Glutamatergic neuron (in vitro differentiated cells): ENCODE results near the gene ATXN7L2. TPM values are rescaled to one million over a fixed set of nuclear protein-coding genes. Genes with fewer than 3 reads are reported as not detected.

Experiments used
- DNase-seq: peaks from one replicate; pipeline ENCODE4 v3.0.0; 2022
- H3K27ac Mint-ChIP-seq: one replicate; pipeline ENCODE4 v1.8.0; 2020; ENCODE audit warnings: mild to moderate bottlenecking, mixed read lengths, inconsistent platforms; ENCODE audit not compliant: unreplicated experiment
- H3K27me3 Mint-ChIP-seq: one replicate; pipeline ENCODE4 v1.8.0; 2020; ENCODE audit warnings: mild to moderate bottlenecking, moderate library complexity, mixed read lengths, inconsistent platforms; ENCODE audit not compliant: unreplicated experiment
- H3K36me3 Mint-ChIP-seq: one replicate; pipeline ENCODE4 v1.8.0; 2020; ENCODE audit warnings: mild to moderate bottlenecking, mixed read lengths, inconsistent platforms; ENCODE audit not compliant: unreplicated experiment
- H3K4me1 Mint-ChIP-seq: one replicate; pipeline ENCODE4 v1.8.0; 2020; ENCODE audit warnings: mild to moderate bottlenecking, low read depth, mixed read lengths, inconsistent platforms; ENCODE audit not compliant: unreplicated experiment
- H3K4me3 Mint-ChIP-seq: one replicate; pipeline ENCODE4 v1.8.0; 2020; ENCODE audit warnings: mild to moderate bottlenecking, mixed read lengths, inconsistent platforms; ENCODE audit not compliant: unreplicated experiment
- H3K9me3 Mint-ChIP-seq: one replicate; pipeline ENCODE4 v1.8.0; 2020; ENCODE audit warnings: mild to moderate bottlenecking, moderate library complexity, mixed read lengths, inconsistent platforms; ENCODE audit not compliant: unreplicated experiment
- total RNA-seq: library from RNA; stranded (reverse); fragmentation: NEBNext Ultra II Directional; extraction: Animal tissue kit (Norgen Biotek cat#: 25700); gene quantifications from one replicate; pipeline ENCODE4 v1.2.1, GENCODE V29; 2021; ENCODE audit not compliant: unreplicated experiment
- TF ChIP-seq, protein P1 (sequence below): fragments of 200-600 bp; sonication (generic); IDR thresholded peaks from one replicate; pipeline ENCODE4 v1.5.0; 2021; ENCODE audit not compliant: partially characterized antibody, unreplicated experiment

Gene ATXN7L2
- total RNA-seq, 1 donor from 2014 or later, result 54.9 TPM

- TF ChIP-seq, protein P1, sequence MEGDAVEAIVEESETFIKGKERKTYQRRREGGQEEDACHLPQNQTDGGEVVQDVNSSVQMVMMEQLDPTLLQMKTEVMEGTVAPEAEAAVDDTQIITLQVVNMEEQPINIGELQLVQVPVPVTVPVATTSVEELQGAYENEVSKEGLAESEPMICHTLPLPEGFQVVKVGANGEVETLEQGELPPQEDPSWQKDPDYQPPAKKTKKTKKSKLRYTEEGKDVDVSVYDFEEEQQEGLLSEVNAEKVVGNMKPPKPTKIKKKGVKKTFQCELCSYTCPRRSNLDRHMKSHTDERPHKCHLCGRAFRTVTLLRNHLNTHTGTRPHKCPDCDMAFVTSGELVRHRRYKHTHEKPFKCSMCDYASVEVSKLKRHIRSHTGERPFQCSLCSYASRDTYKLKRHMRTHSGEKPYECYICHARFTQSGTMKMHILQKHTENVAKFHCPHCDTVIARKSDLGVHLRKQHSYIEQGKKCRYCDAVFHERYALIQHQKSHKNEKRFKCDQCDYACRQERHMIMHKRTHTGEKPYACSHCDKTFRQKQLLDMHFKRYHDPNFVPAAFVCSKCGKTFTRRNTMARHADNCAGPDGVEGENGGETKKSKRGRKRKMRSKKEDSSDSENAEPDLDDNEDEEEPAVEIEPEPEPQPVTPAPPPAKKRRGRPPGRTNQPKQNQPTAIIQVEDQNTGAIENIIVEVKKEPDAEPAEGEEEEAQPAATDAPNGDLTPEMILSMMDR, result no peak
- DNase-seq, result no peak
- Mint-ChIP-seq H3K27ac (no peak overlapping the region), H3K4me1 (peaks cover 3% of the 10 kb centered on the region), H3K9me3 (peaks cover 4% of the 10 kb centered on the region), H3K27me3 (peaks cover 10% of the 10 kb centered on the region), H3K4me3 (no peak overlapping the region), H3K36me3 (peaks cover 4% of the 10 kb centered on the region)
Measured at GRCh38 chr1:109476825-109477224, 6.9 kb upstream of the ATXN7L2 start.

GRCh38 chr1:109477821-109478220 lies 5.9 kb upstream of the ATXN7L2 start:
- TF ChIP-seq, protein P1, result no peak
- peaks cover 17% of the 10 kb centered on the region for H3K27me3 Mint-ChIP-seq
- H3K4me1 Mint-ChIP-seq, result peaks cover 10% of the 10 kb centered on the region

GRCh38 chr1:109478806-109479205 lies 4.9 kb upstream of the ATXN7L2 start:
- H3K27me3 Mint-ChIP-seq, result peaks cover 23% of the 10 kb centered on the region
- no peak overlapping the region for H3K4me3 Mint-ChIP-seq
- TF ChIP-seq, protein P1, result no peak
- peaks cover 10% of the 10 kb centered on the region for H3K4me1 Mint-ChIP-seq
- H3K36me3 Mint-ChIP-seq, result peaks cover 4% of the 10 kb centered on the region
- no peak for DNase-seq
- H3K9me3 Mint-ChIP-seq, result peaks cover 15% of the 10 kb centered on the region
- no peak overlapping the region for H3K27ac Mint-ChIP-seq

More at GRCh38 chr1:109477821-109478220, 5.9 kb upstream of the ATXN7L2 start:
- no peak overlapping the region for H3K4me3 Mint-ChIP-seq
- no peak overlapping the region for H3K27ac Mint-ChIP-seq
- H3K9me3 Mint-ChIP-seq, result peaks cover 9% of the 10 kb centered on the region
- H3K36me3 Mint-ChIP-seq, result peaks cover 4% of the 10 kb centered on the region
- DNase-seq, result no peak

DNA sequence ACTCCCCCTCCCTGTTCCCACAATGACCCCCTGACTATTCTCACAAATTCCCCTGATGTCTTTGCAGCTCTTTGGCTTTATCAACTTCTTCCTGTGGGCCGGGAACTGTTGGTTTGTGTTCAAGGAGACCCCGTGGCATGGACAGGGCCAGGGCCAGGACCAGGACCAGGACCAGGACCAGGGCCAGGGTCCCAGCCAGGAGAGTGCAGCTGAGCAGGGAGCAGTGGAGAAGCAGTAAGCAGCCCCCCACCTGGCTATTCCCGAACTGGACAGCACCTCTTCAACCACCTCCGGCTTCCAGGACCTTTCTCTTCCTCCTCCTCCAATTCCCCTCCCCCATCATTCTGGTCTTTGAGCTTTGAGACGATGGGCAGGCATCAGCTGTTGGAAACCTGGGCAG lies 4.4 kb upstream of the ATXN7L2 start:
- Mint-ChIP-seq H3K4me1 (peaks cover 10% of the 10 kb centered on the region), H3K36me3 (peaks cover 4% of the 10 kb centered on the region), H3K27ac (no peak overlapping the region), H3K27me3 (peaks cover 25% of the 10 kb centered on the region), H3K4me3 (no peak overlapping the region), H3K9me3 (peaks cover 16% of the 10 kb centered on the region)
- TF ChIP-seq, protein P1, result no peak
- no peak for DNase-seq

DNA sequence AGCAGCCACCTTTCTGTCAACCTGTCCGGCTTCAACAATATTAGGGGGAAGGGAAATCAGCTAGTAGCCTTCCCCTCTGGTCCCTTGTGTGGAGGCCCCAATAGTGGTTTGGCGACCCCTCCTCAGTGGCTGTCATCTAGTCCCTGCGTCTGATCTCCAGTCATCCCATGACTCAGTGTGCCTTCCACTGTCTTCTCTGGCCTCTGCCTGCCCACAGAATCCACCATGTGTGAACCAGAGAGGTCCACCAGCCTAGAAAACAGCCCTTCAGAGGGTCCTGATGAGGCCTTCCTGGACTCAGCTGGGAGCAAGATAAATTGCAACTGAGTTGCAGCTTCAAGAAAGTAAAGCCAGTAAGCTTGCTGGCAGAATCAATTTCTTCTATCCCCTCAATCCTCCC lies 3.8 kb upstream of the ATXN7L2 start:
- Mint-ChIP-seq H3K4me1 (peaks cover 10% of the 10 kb centered on the region), H3K36me3 (no peaks in the 10 kb centered on the region), H3K27me3 (peaks cover 27% of the 10 kb centered on the region), H3K4me3 (no peak overlapping the region), H3K27ac (no peak overlapping the region), H3K9me3 (peaks cover 20% of the 10 kb centered on the region)
- DNase-seq, result no peak
- TF ChIP-seq, protein P1, result no peak
